Smooth muscle cell (in vitro differentiated cells): ENCODE data around the gene LEPROT. TPM values are rescaled to one million over a fixed set of nuclear protein-coding genes. Genes with fewer than 3 reads are reported as not detected.

Experiments
- DNase-seq: peaks from one replicate; lab custom pipeline; 2025; ENCODE audit not compliant: unreplicated experiment; lab: John Stamatoyannopoulos, UW
- H2AFZ ChIP-seq: fragments of 200-600 bp; sonication (generic); 2 replicates; pipeline ENCODE4 v1.6.0; 2016; ENCODE audit warnings: antibody characterized with exemption, low read depth, mild to moderate bottlenecking
- H3F3A ChIP-seq: fragments of 200-600 bp; sonication (generic); 2 replicates; pipeline ENCODE4 v1.6.0; 2017; ENCODE audit warnings: antibody characterized with exemption, low read depth
- H3K27ac ChIP-seq: fragments of 200-600 bp; sonication (generic); 2 replicates; pipeline ENCODE4 v1.5.1; 2016; ENCODE audit warnings: low read depth, mild to moderate bottlenecking
- H3K27me3 ChIP-seq: fragments of 200-600 bp; sonication (generic); 2 replicates; pipeline ENCODE4 v1.6.1; 2016; ENCODE audit warnings: low read depth, mild to moderate bottlenecking
- H3K36me3 ChIP-seq: fragments of 200-600 bp; sonication (generic); 2 replicates; pipeline ENCODE4 v1.5.1; 2016; ENCODE audit warnings: low read depth
- H3K4me1 ChIP-seq: fragments of 200-600 bp; sonication (generic); 2 replicates; pipeline ENCODE4 v1.5.1; 2016; ENCODE audit warnings: low read depth
- H3K4me2 ChIP-seq: fragments of 200-600 bp; sonication (generic); 2 replicates; pipeline ENCODE4 v1.6.0; 2016; ENCODE audit warnings: mild to moderate bottlenecking
- H3K4me3 ChIP-seq: fragments of 200-600 bp; sonication (generic); 2 replicates; pipeline ENCODE4 v1.5.1; 2016; ENCODE audit warnings: mild to moderate bottlenecking
- H3K79me2 ChIP-seq: fragments of 200-600 bp; sonication (generic); 2 replicates; pipeline ENCODE4 v1.6.0; 2016; ENCODE audit warnings: low read depth, mild to moderate bottlenecking
- H3K9ac ChIP-seq: fragments of 200-600 bp; sonication (generic); 2 replicates; pipeline ENCODE4 v1.6.0; 2016; ENCODE audit warnings: low read depth
- H3K9me3 ChIP-seq: fragments of 200-600 bp; sonication (generic); replicated peaks from 2 replicates; pipeline ENCODE4 v1.5.1; 2016; ENCODE audit warnings: low read depth
- H4K20me1 ChIP-seq: fragments of 200-600 bp; sonication (generic); 2 replicates; pipeline ENCODE4 v1.6.0; 2016; ENCODE audit warnings: low read depth
- CTCF ChIP-seq: fragments of 200-600 bp; sonication (generic); IDR thresholded peaks from 2 replicates; pipeline ENCODE4 v1.5.1; 2017; ENCODE audit warnings: borderline replicate concordance, mild to moderate bottlenecking, antibody characterized with exemption; ENCODE audit not compliant: insufficient read depth, poor library complexity, severe bottlenecking
- WGBS: methylation state at CpG from one replicate; pipeline ENCODE4 v1.1.7; 2016; ENCODE audit warnings: low lambda C conversion rate; 5-methylcytosine and 5-hydroxymethylcytosine counted together
- polyA plus RNA-seq: library from polyadenylated mRNA; unstranded; fragments of >200 nt; fragmentation: Nextera tagmentation; extraction: Ambion mirVana; gene quantifications from 2 replicates; pipeline ENCODE4 v1.2.1, GENCODE V29; 2016
- total RNA-seq: library from RNA; depleted of rRNA; stranded (reverse); fragments of >200 nt; gene quantifications from 2 replicates; pipeline ENCODE4 v1.2.3, GENCODE V29; 2014

LEPROT gene
- total and polyA plus RNA-seq, 2 experiments from 2014 or later, result 61.0 to 76.4 TPM

- Histone ChIP-seq H3K27ac (no peak overlapping the region), H3K4me2 (no peak overlapping the region), H3K27me3 (no peaks in the 10 kb centered on the region), H3F3A (peaks cover 22% of the 10 kb centered on the region), H3K79me2 (peaks cover 22% of the 10 kb centered on the region), H4K20me1 (peaks cover 24% of the 10 kb centered on the region), H2AFZ (no peak overlapping the region), H3K4me1 (peaks cover 37% of the 10 kb centered on the region), H3K9ac (no peak overlapping the region), H3K4me3 (no peak overlapping the region), H3K9me3 (no peaks in the 10 kb centered on the region), H3K36me3 (no peaks in the 10 kb centered on the region)
- DNase-seq, result no peak
- no peak for TF ChIP-seq CTCF
- WGBS, result 74% methylated on average over 8 of the region's 8 CpGs
These were observed 12.4 kb downstream of the LEPROT start for GRCh38 chr1:65432918-65433317.

GRCh38 chr1:65434255-65434654 is 13.8 kb downstream of the LEPROT start:
- Histone ChIP-seq H3K27ac (peak overlapping the region; percentile 44), H3K4me2 (no peak overlapping the region), H4K20me1 (peaks cover 24% of the 10 kb centered on the region), H3K4me1 (peaks cover 34% of the 10 kb centered on the region), H3K9me3 (no peaks in the 10 kb centered on the region), H3K9ac (no peak overlapping the region), H2AFZ (no peak overlapping the region), H3K4me3 (no peak overlapping the region), H3K27me3 (no peaks in the 10 kb centered on the region), H3K79me2 (peaks cover 21% of the 10 kb centered on the region), H3F3A (peaks cover 19% of the 10 kb centered on the region), H3K36me3 (no peaks in the 10 kb centered on the region)
- DNase-seq, result no peak
- TF ChIP-seq CTCF, result no peak
- 100% methylated on average over 1 of the region's 1 CpG for WGBS

GRCh38 chr1:65434760-65435159 is 14.3 kb downstream of the LEPROT start:
- Histone ChIP-seq H3K4me2 (no peak overlapping the region), H4K20me1 (peaks cover 24% of the 10 kb centered on the region), H3F3A (peaks cover 16% of the 10 kb centered on the region), H3K4me1 (peaks cover 29% of the 10 kb centered on the region), H3K9me3 (no peaks in the 10 kb centered on the region), H3K36me3 (no peaks in the 10 kb centered on the region), H3K4me3 (no peak overlapping the region), H3K27me3 (no peaks in the 10 kb centered on the region), H3K79me2 (peaks cover 21% of the 10 kb centered on the region), H3K9ac (no peak overlapping the region), H3K27ac (peak overlapping the region; percentile 44), H2AFZ (no peak overlapping the region)
- TF ChIP-seq CTCF, result no peak
- 49% methylated on average over 3 of the region's 3 CpGs for WGBS
- DNase-seq, result no peak

GRCh38 chr1:65435987-65436386 is 15.5 kb downstream of the LEPROT start:
- H3K9ac ChIP-seq, result no peak overlapping the region
- H3K9me3 ChIP-seq, result no peaks in the 10 kb centered on the region
- DNase-seq, result no peak
- H3K4me3 ChIP-seq, result no peak overlapping the region
- 28% methylated on average over 2 of the region's 2 CpGs for WGBS
- H3K27ac ChIP-seq, result peak overlapping the region; percentile 60
- peaks cover 22% of the 10 kb centered on the region for H3K4me1 ChIP-seq
- no peaks in the 10 kb centered on the region for H3K27me3 ChIP-seq
- peaks cover 19% of the 10 kb centered on the region for H3K79me2 ChIP-seq
- peaks cover 13% of the 10 kb centered on the region for H3F3A ChIP-seq
- no peak for TF ChIP-seq CTCF
- no peak overlapping the region for H2AFZ ChIP-seq
- peaks cover 20% of the 10 kb centered on the region for H4K20me1 ChIP-seq
- peak overlapping the region; percentile 52 for H3K4me2 ChIP-seq
- no peaks in the 10 kb centered on the region for H3K36me3 ChIP-seq
